Neutrophil (primary cell): Measurements from ENCODE around the gene PPP2R2C.

Experiments
- H3K27ac ChIP-seq: fragments of 200-600 bp; sonication (generic); 2 replicates; pipeline ENCODE4 v1.5.1; 2016; ENCODE audit warnings: mild to moderate bottlenecking, moderate library complexity
- H3K27me3 ChIP-seq: fragments of 200-600 bp; sonication (generic); 2 replicates; pipeline ENCODE4 v1.6.0; 2016; ENCODE audit warnings: mild to moderate bottlenecking
- H3K36me3 ChIP-seq: fragments of 200-600 bp; sonication (generic); 2 replicates; pipeline ENCODE4 v1.5.1; 2017
- H3K4me1 ChIP-seq, 2 experiments: fragments of 200-600 bp in 1 of 2; sonication (generic) in 1 of 2; 1 replicate in 1 of 2; 2 replicates in 1 of 2; pipeline versions ENCODE4 v1.5.1 to v1.6.1; 2013 to 2016; ENCODE audit warnings: low read depth in 1 of 2, low read length in 1 of 2, mild to moderate bottlenecking in 1 of 2, moderate library complexity in 1 of 2; ENCODE audit not compliant: control insufficient read depth in 1 of 2, insufficient read depth in 1 of 2
- H3K4me3 ChIP-seq, 2 experiments: fragments of 200-600 bp in 1 of 2; sonication (generic) in 1 of 2; 1 replicate in 1 of 2; 2 replicates in 1 of 2; pipeline ENCODE4 v1.5.1; 2013 to 2016; ENCODE audit warnings: low read depth in 1 of 2, low read length in 1 of 2, mild to moderate bottlenecking in 1 of 2, moderate library complexity in 1 of 2
- H3K9me3 ChIP-seq: fragments of 200-600 bp; sonication (generic); 2 replicates; pipeline ENCODE4 v1.5.1; 2016
- TF ChIP-seq, protein P1 (sequence below): fragments of 200-600 bp; sonication (generic); IDR thresholded peaks from 2 replicates; pipeline ENCODE4 v1.5.1; 2016; ENCODE audit warnings: antibody characterized with exemption

The PPP2R2C gene

DNA sequence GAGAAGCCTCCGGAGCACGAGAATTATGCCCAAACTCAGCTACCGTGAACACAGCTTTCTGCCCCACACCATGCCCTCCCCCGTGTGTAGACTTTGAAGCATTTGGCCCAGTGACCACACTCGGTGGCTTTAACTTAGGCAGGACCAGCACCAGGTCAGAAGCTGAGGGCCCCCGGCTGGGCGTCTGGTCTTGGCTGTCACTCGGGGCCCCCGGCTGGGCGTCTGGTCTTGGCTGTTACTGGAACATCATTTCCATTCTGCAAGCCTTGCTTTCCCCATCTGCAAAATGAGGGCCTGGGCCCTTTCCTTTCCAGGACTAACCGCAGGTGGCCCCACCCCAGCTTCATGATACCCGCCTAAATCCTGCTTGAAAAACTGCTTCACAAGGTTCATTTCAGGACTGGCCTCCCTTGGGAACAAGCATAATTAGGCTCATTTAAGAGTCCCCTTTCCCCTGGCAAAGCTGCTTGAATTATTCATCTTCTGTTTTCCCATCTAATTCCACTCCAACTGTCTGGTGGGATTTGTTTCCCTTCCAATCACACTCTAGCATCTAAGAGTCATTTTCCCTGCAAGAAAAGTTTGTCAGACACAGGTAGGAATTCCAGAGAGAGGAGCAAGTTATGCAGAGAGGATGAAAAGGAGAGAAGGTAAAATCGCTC lies 120.3 kb downstream of the PPP2R2C start:
- TF ChIP-seq, protein P1, sequence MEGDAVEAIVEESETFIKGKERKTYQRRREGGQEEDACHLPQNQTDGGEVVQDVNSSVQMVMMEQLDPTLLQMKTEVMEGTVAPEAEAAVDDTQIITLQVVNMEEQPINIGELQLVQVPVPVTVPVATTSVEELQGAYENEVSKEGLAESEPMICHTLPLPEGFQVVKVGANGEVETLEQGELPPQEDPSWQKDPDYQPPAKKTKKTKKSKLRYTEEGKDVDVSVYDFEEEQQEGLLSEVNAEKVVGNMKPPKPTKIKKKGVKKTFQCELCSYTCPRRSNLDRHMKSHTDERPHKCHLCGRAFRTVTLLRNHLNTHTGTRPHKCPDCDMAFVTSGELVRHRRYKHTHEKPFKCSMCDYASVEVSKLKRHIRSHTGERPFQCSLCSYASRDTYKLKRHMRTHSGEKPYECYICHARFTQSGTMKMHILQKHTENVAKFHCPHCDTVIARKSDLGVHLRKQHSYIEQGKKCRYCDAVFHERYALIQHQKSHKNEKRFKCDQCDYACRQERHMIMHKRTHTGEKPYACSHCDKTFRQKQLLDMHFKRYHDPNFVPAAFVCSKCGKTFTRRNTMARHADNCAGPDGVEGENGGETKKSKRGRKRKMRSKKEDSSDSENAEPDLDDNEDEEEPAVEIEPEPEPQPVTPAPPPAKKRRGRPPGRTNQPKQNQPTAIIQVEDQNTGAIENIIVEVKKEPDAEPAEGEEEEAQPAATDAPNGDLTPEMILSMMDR: no peak
- Histone ChIP-seq H3K36me3 (no peaks in the 10 kb centered on the region), H3K27ac (no peak overlapping the region), H3K27me3 (no peaks in the 10 kb centered on the region), H3K4me1 (no peaks in the 10 kb centered on the region), H3K9me3 (no peaks in the 10 kb centered on the region), H3K4me3 (no peak overlapping the region)

DNA sequence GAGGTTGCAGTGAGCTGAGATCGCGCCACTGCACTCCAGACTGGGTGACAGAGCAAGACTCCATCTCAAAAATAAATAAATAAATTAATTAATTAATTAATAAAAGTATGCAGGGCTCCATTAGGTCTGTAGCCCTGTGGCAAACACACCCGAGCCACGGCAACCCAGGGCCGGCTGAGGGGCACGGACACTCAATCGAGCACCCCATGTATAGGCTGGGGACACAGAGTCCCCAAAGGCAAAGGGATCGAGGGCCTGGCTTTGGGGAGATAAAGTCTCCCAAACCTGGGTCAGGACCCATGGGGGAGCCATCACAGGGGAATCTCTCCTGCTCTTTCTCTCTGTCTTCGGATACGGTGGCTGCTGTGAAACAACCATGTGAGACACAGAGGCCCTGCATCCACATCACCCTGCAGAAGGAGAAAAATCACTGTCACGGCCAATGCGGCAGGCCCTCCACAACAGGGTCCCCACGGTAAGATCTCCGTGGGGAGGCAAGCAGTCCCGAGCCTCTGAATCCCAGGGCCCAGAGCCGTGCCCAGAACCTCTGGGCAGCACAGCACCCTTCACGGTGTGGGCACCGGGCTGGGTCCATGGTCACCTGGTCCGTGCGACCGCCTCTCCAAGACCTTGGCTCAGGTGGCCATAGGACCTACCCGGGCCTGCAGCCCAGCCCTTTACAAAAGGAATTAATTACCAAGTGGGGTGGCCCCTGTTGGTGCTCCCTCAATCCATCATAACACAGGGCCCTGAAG lies 121.0 kb downstream of the PPP2R2C start:
- TF ChIP-seq, protein P1: no peak
- H3K4me1 ChIP-seq: no peaks in the 10 kb centered on the region
- H3K27me3 ChIP-seq: no peaks in the 10 kb centered on the region
- H3K27ac ChIP-seq: no peak overlapping the region
- no peaks in the 10 kb centered on the region for H3K36me3 ChIP-seq
- H3K4me3 ChIP-seq: no peak overlapping the region
- no peaks in the 10 kb centered on the region for H3K9me3 ChIP-seq

DNA sequence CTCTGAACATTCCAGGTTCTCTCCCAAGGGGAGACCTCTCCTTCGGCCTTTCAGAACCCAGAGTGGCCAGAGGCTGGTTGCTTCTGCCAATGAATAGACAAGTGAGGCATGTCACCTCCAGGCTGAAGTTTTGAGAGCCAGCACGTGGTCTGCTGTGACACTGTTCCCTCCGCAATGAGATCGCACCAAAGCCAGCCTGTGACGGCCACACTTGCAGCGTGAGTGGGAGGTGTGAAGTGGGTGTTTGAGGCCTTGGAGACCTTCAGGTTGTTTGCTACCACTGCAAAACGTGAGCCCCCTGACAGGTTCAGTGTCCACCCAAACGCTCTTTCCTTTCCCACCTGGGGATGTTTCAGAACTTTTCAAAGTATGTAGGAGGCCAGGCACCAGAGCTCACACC lies 121.8 kb downstream of the PPP2R2C start:
- H3K9me3 ChIP-seq: no peaks in the 10 kb centered on the region
- H3K27ac ChIP-seq: no peak overlapping the region
- TF ChIP-seq, protein P1: no peak
- no peak overlapping the region for H3K4me3 ChIP-seq
- no peaks in the 10 kb centered on the region for H3K36me3 ChIP-seq
- H3K27me3 ChIP-seq: no peaks in the 10 kb centered on the region
- no peaks in the 10 kb centered on the region for H3K4me1 ChIP-seq

DNA sequence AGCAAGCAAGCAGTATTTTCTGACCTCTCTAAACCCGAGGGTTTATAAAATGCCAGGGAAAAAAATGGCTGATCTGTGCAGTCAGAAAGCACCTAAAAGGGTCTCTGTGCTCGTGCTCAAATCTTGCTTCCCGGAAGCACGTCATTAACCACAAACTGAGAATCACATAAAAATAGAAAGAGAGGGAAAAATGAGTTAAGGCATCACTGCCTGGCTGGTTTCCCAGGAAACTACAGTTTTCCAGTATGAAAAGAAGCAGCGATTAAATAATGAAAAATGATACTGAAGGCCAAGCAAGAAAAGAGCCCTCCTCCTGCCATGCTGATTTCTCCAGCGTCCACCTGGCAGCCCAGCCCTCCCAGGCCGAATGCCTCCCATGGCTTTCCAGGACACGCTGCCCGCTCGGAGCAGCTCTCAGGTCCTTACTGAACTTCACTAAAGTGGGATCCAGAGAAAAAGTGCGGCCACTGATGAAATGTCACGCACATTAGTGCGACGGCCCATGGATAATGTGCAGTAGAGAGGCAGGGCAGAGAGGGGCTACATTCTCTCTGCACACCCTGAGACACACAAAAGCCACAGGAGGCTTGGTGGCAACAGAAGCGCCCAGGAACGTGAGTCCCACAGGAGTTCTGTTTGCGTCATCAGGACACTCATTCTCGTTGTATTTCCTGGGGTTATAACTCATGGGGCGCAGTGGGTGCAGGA lies 122.4 kb downstream of the PPP2R2C start:
- H3K4me1 ChIP-seq: no peaks in the 10 kb centered on the region

DNA sequence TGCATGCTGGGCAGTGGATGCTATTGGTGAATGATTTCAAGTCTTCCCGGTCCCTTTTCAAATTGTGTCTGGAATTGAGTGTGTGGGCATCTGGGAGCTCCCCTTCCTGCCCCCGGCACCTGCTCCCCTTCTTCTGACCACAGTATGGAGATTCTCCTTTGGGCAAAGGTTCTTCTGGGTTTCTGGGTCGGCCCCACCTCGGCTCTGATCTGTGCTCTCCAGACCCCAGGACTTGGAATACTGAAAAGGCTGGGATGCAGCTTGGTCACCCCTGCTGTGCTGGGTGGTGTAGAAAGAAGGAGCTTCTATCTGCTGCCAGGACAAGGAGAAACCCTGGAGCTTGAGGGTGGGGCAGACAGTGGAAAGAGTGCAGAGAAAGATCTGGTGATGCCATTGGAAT lies 124.0 kb downstream of the PPP2R2C start:
- Histone ChIP-seq H3K27ac (no peak overlapping the region), H3K27me3 (no peaks in the 10 kb centered on the region), H3K36me3 (no peaks in the 10 kb centered on the region), H3K9me3 (no peaks in the 10 kb centered on the region), H3K4me3 (no peak overlapping the region), H3K4me1 (no peaks in the 10 kb centered on the region)
- TF ChIP-seq, protein P1: no peak

More for the DNA sequence above, 122.4 kb downstream of the PPP2R2C start:
- H3K4me3 ChIP-seq: no peak overlapping the region
- TF ChIP-seq, protein P1: no peak
- no peaks in the 10 kb centered on the region for H3K27me3 ChIP-seq
- H3K9me3 ChIP-seq: no peaks in the 10 kb centered on the region
- no peaks in the 10 kb centered on the region for H3K36me3 ChIP-seq
- H3K27ac ChIP-seq: no peak overlapping the region
